Stimulated activated CD8-positive, alpha-beta memory T cell treated with anti-CD3 and anti-CD28 coated beads, Interleukin-7, amount 100 ng/mL, for 1 hour (primary cell): ENCODE results near the gene CAMTA2.

ENCODE experiments used
- DNase-seq, 2 donors: peaks; one replicate each; pipeline ENCODE4 v3.0.0-alpha.2; 2020; ENCODE audit warnings: low read depth in 2 of 2

Gene CAMTA2

GRCh38 chr17:4969551-4970173, 17.8 kb downstream of the CAMTA2 start:
- DNase-seq = no peak

DNA sequence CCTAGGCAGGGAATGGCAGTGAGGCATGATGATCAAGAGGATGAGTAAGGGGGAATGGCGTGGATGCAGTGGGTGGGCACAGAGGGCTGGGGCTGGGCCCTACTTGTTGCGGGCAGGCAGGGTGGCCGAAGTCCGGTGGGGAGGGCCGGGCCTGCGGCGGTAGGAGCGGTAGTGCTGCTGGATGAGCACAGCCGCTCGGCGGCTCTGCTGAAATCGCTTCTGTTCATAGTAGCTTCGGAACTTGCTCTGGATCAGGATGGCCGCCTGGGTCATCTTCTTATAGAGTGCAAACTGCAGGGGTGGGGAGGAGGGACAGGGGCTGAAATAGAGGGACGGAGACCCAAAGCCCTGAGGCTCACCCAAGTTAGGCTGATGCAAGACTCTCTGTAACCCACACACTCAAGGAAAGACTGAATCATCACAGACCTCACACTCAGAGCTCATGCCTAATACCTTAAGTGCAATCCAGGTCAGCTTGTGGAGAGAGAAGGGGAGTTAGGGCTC, 18.4 kb downstream of the CAMTA2 start:
- DNase-seq = no peak

GRCh38 chr17:4968486-4969046, 18.9 kb downstream of the CAMTA2 start:
- DNase-seq = no peak

GRCh38 chr17:4967539-4968485, 19.7 kb downstream of the CAMTA2 start, which contains the start of gene SPAG7:
Gene SPAG7, minus strand, starts transcription at chr17:4967817. Its CDS starts 13 bp downstream, at chr17:4967804.
- DNase-seq = peak; percentile 83 to 88

- peak; percentile 83 to 85 for DNase-seq
Observed at GRCh38 chr17:4966844-4967538, 20.5 kb downstream of the CAMTA2 start.

DNA sequence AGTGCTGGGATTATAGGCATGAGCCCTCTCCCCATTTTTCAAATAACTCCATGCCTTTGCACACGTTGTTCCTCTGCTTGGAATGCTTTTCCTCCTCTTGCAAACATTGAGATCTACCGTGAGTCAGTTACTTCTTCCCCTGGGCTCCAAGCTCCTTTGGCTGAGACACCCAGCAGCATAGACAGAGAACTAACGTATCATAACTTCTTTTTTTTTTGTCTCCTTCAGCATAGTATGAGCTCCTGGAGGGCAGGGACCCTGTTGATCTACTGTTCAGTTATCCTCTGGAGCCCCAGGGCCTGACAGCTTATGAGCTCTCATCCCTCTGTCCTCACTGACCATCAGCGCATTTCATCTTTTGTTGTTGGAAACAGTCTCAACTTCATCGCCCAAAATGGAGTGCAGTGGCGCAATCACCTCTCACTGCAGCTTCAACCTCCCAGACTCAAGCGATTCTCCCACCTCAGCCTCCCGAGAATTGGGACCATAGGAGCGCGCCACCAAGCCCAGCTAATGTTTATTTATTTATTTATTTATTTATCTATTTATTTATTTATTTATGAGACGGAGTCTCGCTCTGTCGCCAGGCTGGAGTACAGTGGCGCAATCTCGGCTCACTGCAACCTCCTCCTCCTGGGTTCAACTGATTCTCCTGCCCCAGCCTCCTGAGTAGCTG, 22.0 kb downstream of the CAMTA2 start:
- DNase-seq = no peak

GRCh38 chr17:4960279-4960922, 27.1 kb downstream of the CAMTA2 start:
- no peak for DNase-seq

DNA sequence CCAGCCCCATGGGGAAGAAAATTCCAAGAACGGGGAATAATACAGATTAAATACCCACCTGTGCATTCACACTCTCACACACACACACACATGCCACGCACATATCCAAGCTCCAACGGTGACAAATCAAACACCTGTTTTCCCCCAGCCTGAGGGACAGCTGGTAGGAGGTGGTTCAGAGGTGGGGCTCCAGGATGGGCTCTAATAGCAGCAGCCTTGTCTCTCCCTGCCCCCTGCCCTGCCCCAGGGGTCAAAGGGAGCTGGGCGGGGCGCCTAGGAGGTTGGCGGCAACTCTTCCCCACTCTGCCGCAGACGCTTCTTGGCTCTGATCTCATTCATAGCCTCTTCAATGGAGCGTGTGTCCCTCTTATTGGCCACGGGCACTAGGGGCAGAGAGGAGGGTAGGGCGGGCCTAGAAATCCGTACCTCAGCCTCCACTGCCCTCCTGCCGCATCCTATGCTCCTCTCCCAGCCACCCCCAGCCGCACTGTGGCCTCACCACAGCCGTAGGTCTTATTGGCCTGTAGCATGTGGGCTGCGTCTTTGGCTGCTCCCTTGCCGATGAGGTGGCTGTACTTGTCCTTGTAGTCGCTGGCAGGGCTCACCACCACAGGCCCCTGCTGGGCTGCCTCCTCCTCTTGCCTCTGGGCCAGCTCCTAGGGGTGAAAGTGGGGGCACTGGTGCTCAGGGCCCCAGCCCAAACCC, 28.1 kb downstream of the CAMTA2 start:
- no peak for DNase-seq

- DNase-seq = no peak
Observed at GRCh38 chr17:4958102-4958501, 29.4 kb downstream of the CAMTA2 start.

- no peak for DNase-seq
Observed at GRCh38 chr17:4956493-4957061, 30.9 kb downstream of the CAMTA2 start.

DNA sequence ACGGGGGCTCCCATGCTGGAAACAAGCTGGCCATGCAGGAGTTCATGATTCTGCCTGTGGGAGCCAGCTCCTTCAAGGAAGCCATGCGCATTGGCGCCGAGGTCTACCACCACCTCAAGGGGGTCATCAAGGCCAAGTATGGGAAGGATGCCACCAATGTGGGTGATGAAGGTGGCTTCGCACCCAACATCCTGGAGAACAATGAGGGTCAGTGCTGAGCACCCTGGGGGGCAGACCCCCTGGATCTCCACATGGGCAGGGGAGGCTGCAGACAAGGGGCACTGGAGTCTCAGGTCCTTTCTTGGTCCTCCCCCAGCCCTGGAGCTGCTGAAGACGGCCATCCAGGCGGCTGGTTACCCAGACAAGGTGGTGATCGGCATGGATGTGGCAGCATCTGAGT, 32.4 kb downstream of the CAMTA2 start:
- DNase-seq = no peak

GRCh38 chr17:4953451-4953961, 34.0 kb downstream of the CAMTA2 start:
- no peak for DNase-seq

DNA sequence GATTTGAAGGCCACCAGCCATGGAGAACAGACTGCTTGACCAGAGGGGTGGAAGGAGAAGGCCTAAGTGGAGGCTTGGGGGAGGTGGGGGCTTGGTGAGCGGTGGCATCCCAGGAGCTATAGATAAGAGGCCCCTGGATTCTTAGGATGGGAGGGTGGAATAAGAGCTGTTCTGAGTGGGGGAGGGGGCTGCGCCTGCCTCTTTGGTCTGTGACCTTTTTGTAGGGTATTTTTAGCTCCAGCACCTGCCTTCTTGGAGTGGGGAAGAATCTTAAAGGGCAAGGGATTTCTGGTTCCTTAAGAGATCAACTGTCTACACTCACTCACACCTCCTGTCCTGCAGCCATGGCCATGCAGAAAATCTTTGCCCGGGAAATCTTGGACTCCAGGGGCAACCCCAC, 36.0 kb downstream of the CAMTA2 start:
- DNase-seq = no peak

DNA sequence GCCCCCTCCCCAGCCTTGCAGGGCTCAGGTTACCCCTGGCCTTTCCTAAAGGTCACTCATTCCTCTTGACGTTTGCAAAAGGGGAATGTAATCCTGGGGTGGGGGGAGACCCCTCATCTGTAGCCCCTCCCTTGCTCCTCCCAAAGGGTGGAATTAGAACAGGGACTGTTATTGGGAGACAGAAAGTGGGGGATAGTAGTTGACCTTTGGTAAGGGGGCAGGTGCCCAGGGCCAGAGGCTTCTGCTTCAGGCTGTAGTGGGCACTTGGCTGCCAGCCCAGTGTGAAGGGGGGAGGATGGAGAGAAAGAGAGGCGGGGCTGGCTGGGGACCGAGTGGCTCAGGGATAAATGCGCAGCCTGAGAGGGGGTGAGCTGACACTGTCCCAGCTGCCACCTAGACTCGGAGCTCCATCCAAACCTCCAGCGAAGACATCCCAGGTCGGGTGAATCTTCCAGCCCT, 36.7 kb downstream of the CAMTA2 start, which contains the start of gene ENO3:
ENO3 (plus strand) TSS at position 374 of the 459 bp plus-strand sequence. CDS start 711 bp downstream, outside the sequence.
- no peak for DNase-seq

DNA sequence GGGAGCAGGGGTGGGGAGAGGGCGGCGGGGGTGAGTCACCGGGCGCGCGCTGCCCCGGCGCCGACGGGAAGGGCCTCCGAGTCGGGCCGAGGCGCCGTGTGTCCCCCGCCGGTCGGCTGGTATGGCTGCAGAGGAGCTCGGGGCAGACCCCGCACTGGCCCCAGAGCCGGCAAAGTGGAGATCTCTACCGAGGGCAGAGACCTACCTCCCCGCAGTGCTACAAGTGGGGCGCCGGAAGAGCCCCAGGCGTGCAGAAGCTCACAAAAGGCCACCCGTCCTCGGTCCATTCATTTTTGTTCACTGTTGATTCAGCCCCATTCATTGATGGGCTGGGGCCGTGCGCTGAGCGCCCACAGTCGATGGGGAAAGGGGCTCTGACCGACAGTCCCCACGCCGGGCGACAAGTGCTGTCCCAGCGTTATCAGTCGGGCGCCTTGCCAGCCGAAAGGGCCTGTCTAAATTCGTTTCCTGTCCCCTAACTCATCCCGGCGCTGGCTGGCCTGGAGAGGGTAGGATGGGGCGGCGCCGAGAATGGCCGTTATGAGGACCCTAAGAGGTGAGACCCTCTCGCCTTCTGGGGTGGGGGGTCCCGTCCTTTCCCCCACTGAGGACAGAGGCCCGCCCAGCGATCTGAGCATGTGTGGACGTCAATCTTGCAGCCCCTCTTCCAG, 37.3 kb downstream of the CAMTA2 start:
- no peak for DNase-seq

GRCh38 chr17:4949321-4950074, 38.0 kb downstream of the CAMTA2 start:
- no peak for DNase-seq

- DNase-seq = no peak
Observed at GRCh38 chr17:4948931-4949320, 38.5 kb downstream of the CAMTA2 start.
